Omental fat pad (tissue), 4 donors: ENCODE measurements around the gene LRRC61. TPM values are rescaled to one million over a fixed set of nuclear protein-coding genes. Genes with fewer than 3 reads are reported as not detected.
"Not testable (repeated sequence)": the region's sequence is repeated elsewhere in the genome, so short reads cannot be mapped to it uniquely, and the experiment has no call there.

ENCODE experiments used
- ATAC-seq: fragments of 150-250 bp; one replicate; pipeline ENCODE4 v1.9.1; 2016; ENCODE audit warnings: mild to moderate bottlenecking, moderate library complexity; ENCODE audit not compliant: low FRiP score
- DNase-seq: peaks from one replicate; pipeline ENCODE4 v3.0.0-alpha.2; 2019; ENCODE audit warnings: low spot score
- total RNA-seq, 4 donors: library from RNA; depleted of rRNA; stranded (reverse); fragments of >200 nt; gene quantifications; one replicate each; pipeline ENCODE4 v1.1.0, GENCODE V29; 2016
- TF ChIP-seq, protein P1 (sequence below), 3 donors: fragments of 450-650 bp; IDR thresholded peaks; one replicate each; pipeline ENCODE4 v1.5.1; 2016 to 2017; ENCODE audit warnings: antibody characterized with exemption in 3 of 3, mild to moderate bottlenecking in 3 of 3, moderate library complexity in 2 of 3

LRRC61 gene
- total RNA-seq, 4 donors from 2014 or later, result 3.2 to 13.4 (median 8.6) TPM

DNA sequence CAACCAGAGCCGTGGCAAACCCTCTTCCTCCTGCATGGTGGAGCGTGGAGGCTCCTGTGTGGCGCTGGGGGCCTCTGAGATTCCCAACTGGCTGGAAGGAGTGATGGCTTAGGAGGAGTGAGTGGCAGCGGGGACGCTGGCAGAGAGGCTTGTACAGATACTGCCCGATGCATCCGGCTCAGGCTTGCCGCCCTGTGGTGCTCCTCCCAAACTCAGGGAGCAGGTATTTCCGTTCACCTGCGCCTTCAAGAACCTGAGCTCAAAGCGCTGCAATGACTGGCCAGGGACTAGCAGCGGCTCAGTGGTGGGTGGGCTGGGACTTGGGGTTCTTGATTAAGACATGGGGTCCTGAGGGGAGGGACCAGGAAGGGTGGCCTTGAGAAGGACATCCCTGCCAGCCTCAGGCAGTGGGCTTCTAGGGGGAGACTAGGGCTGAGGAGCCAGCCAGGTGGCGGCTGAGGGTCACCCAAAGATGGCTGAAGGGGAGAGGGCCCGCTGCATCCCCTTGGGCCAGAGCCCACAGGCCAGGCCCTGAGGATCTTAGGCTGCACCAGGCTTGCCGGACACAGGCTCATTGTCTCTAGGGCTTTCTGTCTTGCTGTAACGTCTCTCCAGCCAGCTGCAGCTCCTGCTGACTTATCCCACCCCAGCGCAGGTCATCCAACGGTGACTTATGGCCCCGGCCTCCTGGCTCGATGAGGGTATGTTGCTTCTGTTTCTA, 59.1 kb downstream of the LRRC61 start:
- TF ChIP-seq, protein P1, sequence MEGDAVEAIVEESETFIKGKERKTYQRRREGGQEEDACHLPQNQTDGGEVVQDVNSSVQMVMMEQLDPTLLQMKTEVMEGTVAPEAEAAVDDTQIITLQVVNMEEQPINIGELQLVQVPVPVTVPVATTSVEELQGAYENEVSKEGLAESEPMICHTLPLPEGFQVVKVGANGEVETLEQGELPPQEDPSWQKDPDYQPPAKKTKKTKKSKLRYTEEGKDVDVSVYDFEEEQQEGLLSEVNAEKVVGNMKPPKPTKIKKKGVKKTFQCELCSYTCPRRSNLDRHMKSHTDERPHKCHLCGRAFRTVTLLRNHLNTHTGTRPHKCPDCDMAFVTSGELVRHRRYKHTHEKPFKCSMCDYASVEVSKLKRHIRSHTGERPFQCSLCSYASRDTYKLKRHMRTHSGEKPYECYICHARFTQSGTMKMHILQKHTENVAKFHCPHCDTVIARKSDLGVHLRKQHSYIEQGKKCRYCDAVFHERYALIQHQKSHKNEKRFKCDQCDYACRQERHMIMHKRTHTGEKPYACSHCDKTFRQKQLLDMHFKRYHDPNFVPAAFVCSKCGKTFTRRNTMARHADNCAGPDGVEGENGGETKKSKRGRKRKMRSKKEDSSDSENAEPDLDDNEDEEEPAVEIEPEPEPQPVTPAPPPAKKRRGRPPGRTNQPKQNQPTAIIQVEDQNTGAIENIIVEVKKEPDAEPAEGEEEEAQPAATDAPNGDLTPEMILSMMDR (IDR thresholded peaks at IDR 0.05), result no peak
- DNase-seq (no peak), ATAC-seq (no peak)

DNA sequence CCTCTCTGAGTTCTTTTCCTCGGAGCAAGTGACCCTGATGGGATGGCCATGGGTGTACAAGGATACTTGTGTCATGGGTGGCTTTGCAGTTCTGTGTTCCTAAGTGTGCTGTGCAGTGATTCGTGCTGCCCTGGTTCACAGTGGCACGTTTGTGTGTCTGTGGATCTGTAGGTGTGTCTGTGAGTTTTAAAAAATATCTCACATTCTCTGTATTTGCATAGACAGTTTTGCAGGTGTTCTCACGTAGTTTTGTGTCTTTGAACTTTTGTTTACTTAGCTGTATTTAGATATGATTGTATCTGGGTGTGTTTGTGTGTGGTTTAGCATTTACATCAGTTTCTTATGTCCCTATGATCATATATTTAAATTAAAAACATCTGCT, 59.7 kb downstream of the LRRC61 start:
- TF ChIP-seq, protein P1 (IDR thresholded peaks at IDR 0.05), result no peak
- DNase-seq, result no peak
- no peak for ATAC-seq

DNA sequence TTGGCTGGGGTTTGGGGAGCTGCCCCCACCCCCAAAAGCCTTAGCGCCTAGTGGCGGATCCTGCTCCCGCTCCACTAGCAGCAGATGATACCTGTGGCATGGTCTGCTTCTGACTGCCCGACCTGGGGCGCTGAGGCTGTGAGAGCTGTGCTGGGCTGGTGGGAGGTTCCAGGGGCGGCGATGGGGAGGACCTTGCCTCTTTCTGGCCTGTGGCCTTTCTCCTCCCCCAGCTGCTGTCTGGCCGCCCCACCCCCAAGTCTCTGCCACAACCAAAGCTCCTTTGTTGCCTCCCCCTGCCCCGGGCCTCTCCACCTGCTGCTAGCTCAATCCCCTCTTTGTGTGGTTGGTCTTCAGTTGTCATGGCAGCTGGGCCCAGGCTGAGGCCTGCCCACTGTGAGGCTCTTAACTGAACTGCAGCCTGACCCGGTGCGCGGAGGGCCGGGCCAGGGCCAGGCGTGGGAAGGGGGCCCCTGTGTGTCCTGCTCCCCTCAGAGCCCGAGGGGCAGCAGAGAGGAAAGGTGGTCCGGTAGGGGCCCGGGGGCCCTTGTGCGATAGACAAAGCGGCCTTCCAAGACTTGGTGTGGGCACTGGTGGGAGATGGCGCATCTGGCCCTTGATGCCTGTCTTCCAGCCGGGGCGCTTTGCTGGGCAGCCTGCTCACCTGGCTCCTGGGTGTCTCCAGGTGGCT, 60.7 kb downstream of the LRRC61 start:
- TF ChIP-seq, protein P1 (IDR thresholded peaks at IDR 0.05), result no peak
- DNase-seq (no peak), ATAC-seq (no peak)

DNA sequence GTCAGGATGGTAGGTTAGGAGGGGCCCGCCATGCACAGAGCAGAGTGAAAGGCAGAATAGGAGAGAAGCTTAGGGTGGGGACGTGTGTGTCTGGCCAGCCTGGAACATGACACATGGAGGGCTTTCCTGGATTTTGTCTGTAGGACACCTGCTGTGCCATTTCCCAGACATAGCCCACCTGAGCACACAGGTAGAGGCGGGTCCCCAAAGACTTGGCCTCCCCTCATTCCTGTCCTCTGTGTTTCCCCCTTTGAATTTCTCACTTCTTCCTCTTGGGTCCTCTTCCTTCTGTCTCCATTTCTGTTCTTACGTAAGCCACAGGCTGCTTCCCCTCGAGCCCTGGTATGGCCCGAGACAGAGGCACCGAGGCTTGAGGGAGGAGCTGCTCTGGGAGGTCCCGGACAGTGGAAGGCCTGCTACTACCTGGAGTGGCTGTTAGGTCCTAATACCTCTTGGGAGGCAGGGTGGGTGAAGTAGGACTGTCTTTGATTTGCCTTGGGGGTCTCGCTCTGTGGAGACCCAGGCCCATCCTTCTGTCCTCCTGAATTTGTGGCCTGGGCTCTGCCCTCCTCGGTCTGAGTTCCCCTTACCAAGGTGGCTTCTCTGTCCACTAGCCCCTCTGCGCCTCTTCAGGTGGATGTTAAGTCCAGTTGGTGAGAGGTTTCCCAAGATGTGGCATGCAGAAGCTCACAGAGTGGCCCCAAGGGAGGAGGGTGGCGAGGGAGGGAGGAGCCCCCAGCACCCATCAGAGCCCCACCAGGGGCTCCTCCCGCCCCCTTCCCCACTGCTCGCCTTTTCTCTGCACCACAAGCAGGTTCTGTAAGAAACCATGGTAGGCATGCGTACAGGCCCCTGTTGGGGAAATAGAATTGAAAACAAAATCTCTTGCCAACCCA, 61.5 kb downstream of the LRRC61 start:
- TF ChIP-seq, protein P1 (IDR thresholded peaks at IDR 0.05), result no peak
- DNase-seq (no peak), ATAC-seq (no peak)

DNA sequence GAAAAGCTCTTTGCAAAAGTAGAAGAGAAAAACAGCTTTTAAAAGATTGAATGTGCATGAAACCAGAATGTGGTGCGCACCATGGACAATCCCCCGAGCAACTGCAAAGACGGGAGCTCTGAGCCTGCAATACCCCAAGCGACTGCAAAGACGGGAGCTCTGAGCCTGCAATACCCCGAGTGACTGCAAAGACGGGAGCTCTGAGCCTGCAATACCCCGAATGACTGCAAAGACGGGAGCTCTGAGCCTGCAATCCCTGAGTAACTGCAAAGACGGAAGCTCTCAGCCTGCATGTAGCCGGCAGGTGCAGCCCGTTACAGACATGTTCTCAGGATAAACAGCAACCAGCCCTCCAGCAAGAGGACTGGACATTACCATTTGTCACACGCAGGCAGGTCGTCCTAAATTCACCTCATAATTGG, 62.2 kb downstream of the LRRC61 start:
- DNase-seq (no peak), ATAC-seq (no peak)
- TF ChIP-seq, protein P1 (IDR thresholded peaks at IDR 0.05), result no peak

DNA sequence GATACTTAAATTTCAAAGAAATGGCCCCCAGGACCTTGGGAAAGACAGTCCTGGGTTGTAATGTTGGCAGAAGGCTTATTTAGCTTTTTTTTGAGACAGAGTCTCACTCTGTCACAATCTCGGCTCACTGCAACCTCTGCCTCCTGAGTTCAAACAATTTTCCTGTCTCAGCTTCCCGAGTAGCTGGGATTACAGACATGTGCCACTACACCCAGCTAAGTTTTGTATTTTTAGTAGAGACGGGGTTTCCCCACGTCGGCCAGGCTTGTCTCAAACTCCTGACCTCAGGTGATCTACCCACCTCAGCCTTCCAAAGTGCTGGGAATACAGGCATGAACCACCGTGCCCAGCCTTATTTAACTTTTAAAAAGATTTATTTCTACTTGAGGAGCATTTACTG, 62.7 kb downstream of the LRRC61 start:
- ATAC-seq, DNase-seq: not testable (repeated sequence)

Other genes starting within 250 kb of the LRRC61 start
- 10 to 100 TPM in 1 of 4 donors, 1 to 10 TPM in 3; 1.1 to 12.9 (median 4.9) TPM for gene ACTR3C, start 190 bp downstream of the LRRC61 start, total RNA-seq
- 100 to 1,000 TPM in 3 of 4 donors, 10 to 100 TPM in 1; 93.9 to 433 (median 218) TPM for gene RARRES2, start 18.3 kb downstream of the LRRC61 start, total RNA-seq
- gene REPIN1, start 45.5 kb downstream of the LRRC61 start, total RNA-seq, result 10 to 100 TPM; 40.6 to 55.7 (median 49.3) TPM
- gene ZNF775, start 56.0 kb downstream of the LRRC61 start, total RNA-seq, result 1 to 10 TPM in 3 of 4 donors, under 1 TPM in 1; 0.72 to 4.4 (median 1.4) TPM
- gene GIMAP8, start 127.3 kb downstream of the LRRC61 start, total RNA-seq, result 10 to 100 TPM in 3 of 4 donors, 1 to 10 TPM in 1; 3.0 to 42.9 (median 14.8) TPM
- 100 to 1,000 TPM in 1 of 4 donors, 10 to 100 TPM in 2, 1 to 10 TPM in 1; 5.8 to 102 (median 27.2) TPM for gene GIMAP7, start 191.5 kb downstream of the LRRC61 start, total RNA-seq
- gene GIMAP4, start 244.0 kb downstream of the LRRC61 start, total RNA-seq, result 100 to 1,000 TPM in 1 of 4 donors, 10 to 100 TPM in 3; 16.1 to 135 (median 47.8) TPM